NCI-H748 treated with DMSO at 0.1 percent for 48 hours (cell line): ENCODE measurements around the gene SLC9A1.

ENCODE experiments used
- DNase-seq: peaks from one replicate; lab custom pipeline; 2025; lab: John Stamatoyannopoulos, UW

SLC9A1 gene

GRCh38 chr1:27150641-27151040, 4.3 kb downstream of the SLC9A1 start:
- DNase-seq, result no peak

- DNase-seq, result no peak
These were observed 4.7 kb downstream of the SLC9A1 start for GRCh38 chr1:27150183-27150582.

GRCh38 chr1:27149762-27150113, 5.2 kb downstream of the SLC9A1 start:
- no peak for DNase-seq

GRCh38 chr1:27149084-27149761, 5.7 kb downstream of the SLC9A1 start:
- no peak for DNase-seq

GRCh38 chr1:27148591-27148990, 6.3 kb downstream of the SLC9A1 start:
- DNase-seq, result no peak

GRCh38 chr1:27147842-27148518, 6.9 kb downstream of the SLC9A1 start:
- no peak for DNase-seq

GRCh38 chr1:27145934-27146354, 9.0 kb downstream of the SLC9A1 start:
- no peak for DNase-seq

GRCh38 chr1:27144920-27145661, 9.8 kb downstream of the SLC9A1 start:
- DNase-seq, result no peak

- DNase-seq, result no peak
These were observed 10.7 kb downstream of the SLC9A1 start for GRCh38 chr1:27144049-27144748.

GRCh38 chr1:27143401-27143800, 11.5 kb downstream of the SLC9A1 start:
- no peak for DNase-seq

GRCh38 chr1:27142464-27142863, 12.5 kb downstream of the SLC9A1 start:
- DNase-seq, result no peak

GRCh38 chr1:27141266-27142003, 13.5 kb downstream of the SLC9A1 start:
- DNase-seq, result no peak

- DNase-seq, result no peak
These were observed 14.9 kb downstream of the SLC9A1 start for GRCh38 chr1:27139980-27140379.

GRCh38 chr1:27138927-27139326, 16.0 kb downstream of the SLC9A1 start:
- DNase-seq, result no peak

GRCh38 chr1:27138368-27138767, 16.6 kb downstream of the SLC9A1 start:
- DNase-seq, result no peak

- no peak for DNase-seq
These were observed 17.3 kb downstream of the SLC9A1 start for GRCh38 chr1:27137544-27138075.

GRCh38 chr1:27136998-27137542, 17.9 kb downstream of the SLC9A1 start:
- no peak for DNase-seq

- DNase-seq, result no peak
These were observed 18.7 kb downstream of the SLC9A1 start for GRCh38 chr1:27136236-27136551.

GRCh38 chr1:27135541-27136235, 19.2 kb downstream of the SLC9A1 start:
- no peak for DNase-seq

- DNase-seq, result no peak
These were observed 20.9 kb downstream of the SLC9A1 start for GRCh38 chr1:27133991-27134390.

- DNase-seq, result no peak
These were observed 21.8 kb downstream of the SLC9A1 start for GRCh38 chr1:27133158-27133557.
